Measurements from ENCODE around the gene YTHDC2.

DNA sequence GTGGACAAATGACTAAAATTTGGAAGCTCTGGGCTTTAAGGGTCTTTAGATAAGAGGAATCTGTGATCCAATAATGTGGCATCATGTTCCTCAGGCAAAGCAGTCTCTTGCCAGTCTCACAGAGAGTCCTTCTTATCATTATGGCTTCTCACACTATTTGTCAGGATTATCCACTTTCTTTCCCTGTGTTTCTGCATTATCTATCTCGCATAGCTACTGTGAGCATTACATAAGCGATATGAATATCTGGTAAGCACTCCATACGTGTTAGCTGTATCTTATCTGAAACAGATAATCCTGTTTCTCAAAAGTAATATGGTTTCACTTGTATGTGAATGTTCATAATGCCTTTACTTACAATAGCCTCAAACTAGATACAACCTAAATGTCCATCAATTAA, 34.8 kb upstream of the YTHDC2 start:
- no peak for TF ChIP-seq POLR2A (IDR thresholded peaks at IDR 0.05)
- TF ChIP-seq, protein P1, sequence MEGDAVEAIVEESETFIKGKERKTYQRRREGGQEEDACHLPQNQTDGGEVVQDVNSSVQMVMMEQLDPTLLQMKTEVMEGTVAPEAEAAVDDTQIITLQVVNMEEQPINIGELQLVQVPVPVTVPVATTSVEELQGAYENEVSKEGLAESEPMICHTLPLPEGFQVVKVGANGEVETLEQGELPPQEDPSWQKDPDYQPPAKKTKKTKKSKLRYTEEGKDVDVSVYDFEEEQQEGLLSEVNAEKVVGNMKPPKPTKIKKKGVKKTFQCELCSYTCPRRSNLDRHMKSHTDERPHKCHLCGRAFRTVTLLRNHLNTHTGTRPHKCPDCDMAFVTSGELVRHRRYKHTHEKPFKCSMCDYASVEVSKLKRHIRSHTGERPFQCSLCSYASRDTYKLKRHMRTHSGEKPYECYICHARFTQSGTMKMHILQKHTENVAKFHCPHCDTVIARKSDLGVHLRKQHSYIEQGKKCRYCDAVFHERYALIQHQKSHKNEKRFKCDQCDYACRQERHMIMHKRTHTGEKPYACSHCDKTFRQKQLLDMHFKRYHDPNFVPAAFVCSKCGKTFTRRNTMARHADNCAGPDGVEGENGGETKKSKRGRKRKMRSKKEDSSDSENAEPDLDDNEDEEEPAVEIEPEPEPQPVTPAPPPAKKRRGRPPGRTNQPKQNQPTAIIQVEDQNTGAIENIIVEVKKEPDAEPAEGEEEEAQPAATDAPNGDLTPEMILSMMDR (IDR thresholded peaks at IDR 0.05) = no peak
